ENCODE measurements around the gene TPGS2.

GRCh38 chr18:36772241-36772723 is 56.5 kb downstream of the TPGS2 start:
- no peak for TF ChIP-seq EZH2 (optimal IDR thresholded peaks at IDR 0.05; ENCODE audit: low read depth, low read length)
- no peak for TF ChIP-seq CTCF (IDR thresholded peaks at IDR 0.05; ENCODE audit: low read length)
- TF ChIP-seq EZH2phosphoT487 (IDR thresholded peaks at IDR 0.05; ENCODE audit: low read length), result no peak
